GM18520 (cell line): Measurements from ENCODE around the gene TPSG1.
"Not testable (repeated sequence)": the region's sequence is repeated elsewhere in the genome, so short reads cannot be mapped to it uniquely, and the experiment has no call there.

Experiments
- ATAC-seq: cut with Tn5 transposase; IDR thresholded peaks from one replicate; pipeline ENCODE4 v1.9.1; 2021; ENCODE audit not compliant: unreplicated experiment

Gene TPSG1

GRCh38 chr16:1225051-1225451, at the start of gene TPSG1:
TSS of gene TPSG1 (minus strand) at chr16:1225268. CDS start at chr16:1225252, 16 bp downstream.
- no peak for ATAC-seq

- ATAC-seq: no peak
These were observed 49.7 kb upstream of the TPSG1 start for GRCh38 chr16:1274767-1275166.

GRCh38 chr16:1273816-1274215, 48.7 kb upstream of the TPSG1 start:
- no peak for ATAC-seq

- ATAC-seq: no peak
These were observed 47.6 kb upstream of the TPSG1 start for GRCh38 chr16:1272453-1273198.

- not testable (repeated sequence) for ATAC-seq
These were observed 46.8 kb upstream of the TPSG1 start for GRCh38 chr16:1271724-1272413.

GRCh38 chr16:1271380-1271723, 46.3 kb upstream of the TPSG1 start:
- ATAC-seq: no peak

GRCh38 chr16:1269418-1269817, 44.4 kb upstream of the TPSG1 start:
- not testable (repeated sequence) for ATAC-seq

- ATAC-seq: no peak
These were observed 40.8 kb upstream of the TPSG1 start for GRCh38 chr16:1265826-1266225.

GRCh38 chr16:1265090-1265630, 40.1 kb upstream of the TPSG1 start:
- no peak for ATAC-seq

- ATAC-seq: no peak
These were observed 39.4 kb upstream of the TPSG1 start for GRCh38 chr16:1264345-1265089.

- ATAC-seq: no peak
These were observed 38.7 kb upstream of the TPSG1 start for GRCh38 chr16:1263591-1264344.

- no peak for ATAC-seq
These were observed 37.8 kb upstream of the TPSG1 start for GRCh38 chr16:1262846-1263221.

- no peak for ATAC-seq
These were observed 37.3 kb upstream of the TPSG1 start for GRCh38 chr16:1262210-1262845.

- no peak for ATAC-seq
These were observed 36.2 kb upstream of the TPSG1 start for GRCh38 chr16:1261131-1261892.

GRCh38 chr16:1260101-1260680, 35.1 kb upstream of the TPSG1 start:
- ATAC-seq: no peak

GRCh38 chr16:1259760-1260068, 34.6 kb upstream of the TPSG1 start:
- ATAC-seq: no peak

GRCh38 chr16:1258906-1259759, 34.1 kb upstream of the TPSG1 start:
- no peak for ATAC-seq

GRCh38 chr16:1258225-1258600, 33.1 kb upstream of the TPSG1 start:
- no peak for ATAC-seq
